ENCODE results near the gene SLC29A4.
"Not testable (repeated sequence)": the region's sequence is repeated elsewhere in the genome, so short reads cannot be mapped to it uniquely, and the experiment has no call there.

Gene SLC29A4

DNA sequence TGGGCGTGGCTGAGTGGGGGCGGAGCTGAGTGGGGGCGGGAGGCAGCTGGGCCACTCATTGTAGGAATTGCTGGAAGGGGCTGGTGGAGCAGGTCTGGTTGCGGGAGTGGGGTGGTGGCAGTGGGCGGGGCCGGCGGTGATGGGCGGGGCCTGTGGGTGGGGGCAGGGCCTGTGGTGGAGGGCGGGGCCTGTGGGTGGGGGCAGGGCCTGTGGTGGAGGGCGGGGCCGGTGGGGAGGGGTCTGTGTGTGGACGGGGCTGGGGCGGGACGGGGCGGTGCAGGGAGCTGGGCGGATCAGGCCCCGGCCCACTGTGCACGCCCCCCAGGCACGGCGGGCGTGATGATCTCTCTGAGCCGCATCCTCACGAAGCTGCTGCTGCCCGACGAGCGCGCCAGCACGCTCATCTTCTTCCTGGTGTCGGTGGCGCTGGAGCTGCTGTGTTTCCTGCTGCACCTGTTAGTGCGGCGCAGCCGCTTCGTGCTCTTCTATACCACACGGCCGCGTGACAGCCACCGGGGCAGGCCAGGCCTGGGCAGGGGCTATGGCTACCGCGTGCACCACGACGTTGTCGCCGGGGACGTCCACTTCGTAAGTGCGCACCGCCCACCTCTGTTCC, 14.0 kb downstream of the SLC29A4 start:
- DNase-seq (ENCODE audit: low spot score) = no peak

DNA sequence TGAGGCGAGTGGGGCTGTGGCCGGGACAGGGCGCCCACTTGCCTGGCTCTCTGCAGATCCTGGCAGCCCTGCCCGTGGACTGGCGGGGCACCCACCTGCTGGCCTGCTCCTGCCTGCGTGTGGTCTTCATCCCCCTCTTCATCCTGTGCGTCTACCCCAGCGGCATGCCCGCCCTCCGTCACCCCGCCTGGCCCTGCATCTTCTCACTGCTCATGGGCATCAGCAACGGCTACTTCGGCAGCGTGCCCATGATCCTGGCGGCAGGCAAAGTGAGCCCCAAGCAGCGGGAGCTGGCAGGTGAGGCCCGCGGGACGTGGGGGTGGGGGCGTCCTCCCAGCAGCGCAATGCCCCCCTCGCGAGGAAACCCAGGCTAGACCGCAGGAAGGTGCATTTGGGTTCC, 17.6 kb downstream of the SLC29A4 start:
- no peak for DNase-seq (ENCODE audit: low spot score)

- no peak for DNase-seq (ENCODE audit: low spot score)
These were observed 19.8 kb downstream of the SLC29A4 start for GRCh38 chr7:5302577-5302976.

DNA sequence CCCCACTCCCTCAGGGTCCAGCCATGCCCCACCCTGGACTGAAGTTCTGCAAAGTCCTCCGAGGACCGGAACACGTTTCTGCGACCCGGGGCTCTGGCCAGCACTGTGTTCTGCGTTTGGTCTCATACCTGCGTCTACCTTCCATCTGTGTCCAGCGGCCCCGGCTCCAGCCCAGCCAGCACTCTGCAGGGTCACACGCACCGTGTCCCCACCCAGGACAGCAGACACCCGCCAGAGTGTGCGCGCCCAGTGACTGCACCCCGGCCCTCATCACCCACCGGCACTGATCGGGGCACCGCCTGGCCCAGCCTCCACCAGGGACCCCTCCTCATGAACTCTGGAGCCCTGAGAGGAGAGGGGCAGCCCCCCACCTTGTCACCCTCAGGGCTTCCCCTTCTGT, 20.3 kb downstream of the SLC29A4 start:
- DNase-seq (ENCODE audit: low spot score) = no peak

DNA sequence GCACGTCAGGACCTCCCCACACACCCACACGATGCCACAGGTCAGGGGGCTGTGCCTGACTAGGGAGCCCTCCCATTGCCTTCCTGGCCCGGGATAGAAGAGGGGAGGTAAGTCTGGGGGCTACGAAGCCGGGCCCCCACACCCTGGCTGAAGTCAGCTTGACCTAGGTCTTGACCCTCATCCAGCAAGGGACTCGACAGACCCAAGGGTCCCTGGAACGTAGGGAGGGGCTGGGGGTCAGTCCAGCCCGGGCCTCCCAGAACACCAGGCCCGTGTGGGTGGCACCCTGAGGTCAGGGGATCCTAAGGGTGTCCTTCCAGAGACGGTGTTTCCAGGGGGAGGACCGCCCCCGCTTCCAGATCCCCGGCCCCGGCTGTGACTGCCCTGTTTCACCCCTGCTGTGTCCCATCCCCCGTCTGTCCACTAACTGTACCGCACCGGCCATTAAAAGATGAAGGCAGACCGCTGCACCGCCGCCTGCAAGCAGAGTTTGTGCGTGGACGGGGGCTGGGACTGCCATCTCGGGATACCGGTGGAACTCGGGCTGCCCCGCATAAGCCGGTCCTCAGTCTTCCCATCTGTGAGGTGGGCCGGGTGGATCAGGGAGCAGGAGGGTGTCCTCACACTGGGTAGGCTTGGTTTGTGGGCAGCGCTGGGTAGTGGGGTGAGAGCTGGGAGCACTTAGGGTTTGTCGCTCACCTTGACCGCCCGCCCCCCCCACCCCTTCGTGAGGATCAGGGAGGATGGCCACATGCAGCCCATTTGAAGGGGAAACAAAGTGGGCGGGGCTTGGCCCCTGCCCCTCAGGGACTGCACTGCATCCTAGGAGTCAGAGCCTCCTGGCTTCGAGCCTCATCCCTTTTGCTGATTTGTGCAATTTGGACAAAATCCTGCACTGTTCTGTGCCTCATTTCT, 21.1 kb downstream of the SLC29A4 start:
- no peak for DNase-seq (ENCODE audit: low spot score)

DNA sequence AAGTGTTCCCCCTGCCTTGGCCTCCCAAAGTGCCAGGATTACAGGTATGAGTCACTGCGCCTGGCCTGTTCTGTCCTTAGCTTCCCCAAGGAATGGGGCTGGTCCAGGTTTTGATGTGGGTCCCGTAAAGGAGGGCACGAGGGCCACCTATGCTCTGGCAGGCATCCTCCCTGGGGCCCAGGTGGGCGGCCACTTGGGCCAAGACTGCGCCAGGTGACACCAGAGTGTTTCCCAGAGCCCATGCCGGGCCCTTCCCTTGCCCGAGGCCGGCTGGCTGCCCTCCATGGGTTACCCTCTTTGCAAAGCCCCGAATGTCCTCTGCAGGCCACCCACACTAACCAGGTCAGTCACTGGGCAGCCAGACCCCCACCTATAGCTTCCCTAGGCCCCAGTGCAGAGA, 22.3 kb downstream of the SLC29A4 start:
- not testable (repeated sequence) for DNase-seq (ENCODE audit: low spot score)

- not testable (repeated sequence) for DNase-seq (ENCODE audit: low spot score)
These were observed 24.7 kb downstream of the SLC29A4 start for GRCh38 chr7:5307221-5308142.

GRCh38 chr7:5309146-5309545, 26.4 kb downstream of the SLC29A4 start:
- no peak for DNase-seq (ENCODE audit: low spot score)

GRCh38 chr7:5310822-5311405, 28.2 kb downstream of the SLC29A4 start:
- DNase-seq (ENCODE audit: low spot score) = no peak

DNA sequence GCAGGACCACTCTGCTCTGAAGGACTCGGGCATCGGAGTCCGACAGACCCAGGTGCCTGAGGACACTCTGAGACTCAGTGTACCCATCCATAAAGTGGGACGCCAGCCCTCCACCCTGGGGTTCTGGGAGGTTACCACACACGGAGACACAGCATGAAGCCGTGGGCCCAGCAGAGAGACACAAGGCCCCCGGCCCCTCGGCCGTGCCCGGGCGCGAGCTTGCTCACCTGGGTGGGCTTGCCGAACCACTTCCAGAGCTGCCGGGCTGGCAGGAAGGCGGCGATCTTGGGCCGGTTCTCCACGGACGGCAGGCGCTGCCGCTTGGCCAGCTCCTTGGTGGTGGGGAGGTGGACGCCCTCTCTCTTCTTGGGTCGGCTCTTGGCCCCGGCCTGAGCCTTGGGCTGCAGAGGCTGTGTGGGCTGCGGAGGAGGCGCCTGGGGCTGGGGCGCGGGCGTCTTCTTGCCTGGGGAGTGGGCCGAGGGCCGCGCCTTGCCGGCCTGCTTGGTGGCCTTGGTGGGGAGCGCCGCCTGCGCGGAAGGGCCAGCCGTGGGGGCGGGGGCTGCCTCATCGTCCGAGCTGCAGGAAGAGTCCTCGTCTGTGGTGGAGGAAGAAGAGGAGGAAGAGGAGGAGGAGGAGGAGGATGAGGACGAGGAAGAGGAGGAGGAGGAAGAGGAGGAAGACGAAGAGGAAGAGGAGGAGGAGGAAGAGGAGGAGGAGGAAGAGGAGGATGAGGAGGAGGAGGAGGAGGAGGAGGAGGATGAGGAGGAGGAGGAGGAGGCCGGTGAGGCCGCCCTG, 29.7 kb downstream of the SLC29A4 start:
- not testable (repeated sequence) for DNase-seq (ENCODE audit: low spot score)

DNA sequence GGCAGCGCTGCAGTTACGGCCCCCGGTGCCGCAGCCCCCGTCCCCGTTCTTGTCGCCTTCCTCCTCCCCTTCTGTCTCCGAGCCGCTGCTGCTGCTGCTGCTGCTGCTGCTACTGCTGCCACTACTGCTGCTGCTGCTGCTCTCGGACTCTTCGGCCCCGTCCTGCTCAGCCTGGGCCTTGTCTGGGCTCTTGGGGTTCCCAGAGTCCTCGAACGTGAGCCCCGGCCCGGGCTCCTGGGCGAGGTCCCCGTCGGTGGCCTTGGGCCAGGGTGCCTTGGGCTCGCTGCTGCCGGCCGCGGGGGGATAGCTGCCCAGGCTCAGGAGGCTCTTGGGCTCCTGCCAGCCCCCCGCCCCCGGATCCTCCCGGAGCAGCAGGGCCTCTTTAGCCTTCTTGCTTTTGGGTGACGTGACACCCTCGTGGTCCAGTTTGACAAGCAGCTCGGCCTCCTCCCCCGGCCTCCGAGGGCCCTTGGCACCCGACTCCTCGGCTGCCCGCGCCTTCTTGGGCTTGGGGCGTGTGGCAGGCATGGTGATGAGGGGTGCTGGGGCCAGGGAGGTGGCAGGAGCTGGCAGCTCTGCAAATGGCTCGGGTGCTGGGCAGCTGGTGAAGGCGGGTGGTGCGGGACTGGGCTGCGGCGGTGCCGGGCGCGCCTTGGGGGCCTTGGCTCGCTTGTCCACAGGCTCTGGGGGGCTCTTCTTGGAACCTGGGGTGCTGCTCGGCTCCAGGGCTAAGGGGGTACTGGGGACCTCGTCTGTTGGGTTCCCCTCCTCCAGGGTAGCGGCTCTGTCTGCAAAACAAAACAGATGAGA, 30.5 kb downstream of the SLC29A4 start:
- DNase-seq (ENCODE audit: low spot score) = not testable (repeated sequence)

- DNase-seq (ENCODE audit: low spot score) = no peak
These were observed 32.1 kb downstream of the SLC29A4 start for GRCh38 chr7:5314864-5315263.

DNA sequence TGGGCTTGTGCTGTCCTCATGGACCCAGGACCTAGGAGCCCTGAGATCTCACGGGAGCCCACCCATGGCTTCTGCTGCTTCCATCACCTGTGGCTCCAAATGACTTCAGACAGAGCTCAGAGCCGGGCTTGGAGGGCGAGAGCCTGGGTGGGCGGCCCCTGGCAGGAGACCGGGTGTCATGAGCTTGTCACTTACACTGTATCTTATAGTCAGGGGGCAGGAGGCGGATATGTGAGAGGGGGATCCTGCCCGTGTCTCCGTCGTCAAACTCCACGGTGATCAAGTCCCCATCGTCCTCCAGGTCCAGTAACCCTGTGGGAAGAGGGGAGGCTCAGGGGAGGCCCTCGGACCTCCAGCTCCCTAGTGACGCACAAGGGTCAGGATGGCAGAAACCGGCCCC, 33.0 kb downstream of the SLC29A4 start:
- DNase-seq (ENCODE audit: low spot score) = no peak

GRCh38 chr7:5318613-5319012, 35.9 kb downstream of the SLC29A4 start:
- not testable (repeated sequence) for DNase-seq (ENCODE audit: low spot score)

- DNase-seq (ENCODE audit: low spot score) = no peak
These were observed 37.6 kb downstream of the SLC29A4 start for GRCh38 chr7:5320391-5320790.

DNA sequence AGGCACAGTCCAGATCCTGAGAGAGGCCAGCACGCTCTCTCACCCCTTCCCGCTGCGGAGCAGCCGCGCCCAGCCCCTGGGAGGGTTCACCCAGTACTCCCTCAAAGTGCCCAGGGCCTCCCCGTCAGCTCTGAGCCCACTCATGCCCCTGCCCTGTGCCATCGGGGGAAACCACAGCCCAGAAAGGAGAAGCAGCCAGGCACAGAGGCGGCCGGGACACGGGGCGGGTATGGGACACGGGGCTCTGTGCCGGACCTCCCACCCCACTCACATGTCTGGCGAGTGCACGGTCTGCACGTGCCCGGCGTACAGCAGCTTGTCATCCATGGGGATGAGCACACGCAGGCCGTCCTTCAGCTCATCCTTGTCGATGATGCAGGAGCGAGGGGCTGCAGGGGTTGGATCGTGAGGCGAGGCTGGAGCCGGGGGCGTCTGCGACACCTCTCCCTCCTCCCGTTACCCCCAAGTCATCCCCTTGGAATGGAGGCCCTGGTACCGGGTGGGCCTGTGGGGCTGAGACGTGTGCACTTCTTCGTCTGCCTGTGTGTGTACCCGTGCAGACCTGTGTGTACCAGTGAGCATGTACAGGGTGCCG, 38.2 kb downstream of the SLC29A4 start:
- no peak for DNase-seq (ENCODE audit: low spot score)

DNA sequence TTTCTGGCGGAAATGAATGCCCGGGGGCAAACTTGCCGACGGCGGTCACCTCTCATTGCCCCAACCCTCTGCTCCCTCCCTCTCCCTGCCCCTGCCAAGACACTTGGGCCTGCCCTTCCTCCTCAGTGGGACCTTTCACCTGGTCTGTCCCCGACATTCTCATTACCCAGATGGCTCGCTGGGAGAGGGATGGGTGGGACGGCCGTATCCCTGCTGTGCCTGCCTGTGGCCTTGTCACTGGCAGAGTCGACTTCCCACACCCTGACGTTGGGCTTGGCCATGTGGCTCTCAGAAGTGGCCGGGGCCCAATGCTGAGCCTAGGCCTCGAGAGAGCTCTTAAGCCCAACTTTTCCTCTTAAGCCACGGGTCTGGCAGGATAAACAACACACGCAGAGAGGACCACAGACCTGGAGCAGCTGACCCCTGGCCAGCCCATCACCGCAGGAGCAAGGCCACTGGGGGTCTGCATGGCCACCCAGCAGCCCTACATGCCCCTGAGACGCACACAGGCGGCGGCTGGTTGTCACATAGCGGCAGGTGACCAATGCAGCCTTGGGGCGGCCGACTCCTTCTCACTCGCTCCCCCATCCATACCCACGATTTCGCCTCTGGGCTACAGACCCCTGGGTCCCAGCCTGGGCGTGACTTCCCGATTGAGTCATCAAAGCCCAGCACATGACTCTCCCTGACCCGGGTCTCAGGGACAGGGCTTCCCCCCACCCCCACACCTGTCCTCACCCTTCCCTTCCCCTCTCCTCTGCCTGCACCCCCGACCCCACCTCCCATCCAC, 40.1 kb downstream of the SLC29A4 start:
- no peak for DNase-seq (ENCODE audit: low spot score)

DNA sequence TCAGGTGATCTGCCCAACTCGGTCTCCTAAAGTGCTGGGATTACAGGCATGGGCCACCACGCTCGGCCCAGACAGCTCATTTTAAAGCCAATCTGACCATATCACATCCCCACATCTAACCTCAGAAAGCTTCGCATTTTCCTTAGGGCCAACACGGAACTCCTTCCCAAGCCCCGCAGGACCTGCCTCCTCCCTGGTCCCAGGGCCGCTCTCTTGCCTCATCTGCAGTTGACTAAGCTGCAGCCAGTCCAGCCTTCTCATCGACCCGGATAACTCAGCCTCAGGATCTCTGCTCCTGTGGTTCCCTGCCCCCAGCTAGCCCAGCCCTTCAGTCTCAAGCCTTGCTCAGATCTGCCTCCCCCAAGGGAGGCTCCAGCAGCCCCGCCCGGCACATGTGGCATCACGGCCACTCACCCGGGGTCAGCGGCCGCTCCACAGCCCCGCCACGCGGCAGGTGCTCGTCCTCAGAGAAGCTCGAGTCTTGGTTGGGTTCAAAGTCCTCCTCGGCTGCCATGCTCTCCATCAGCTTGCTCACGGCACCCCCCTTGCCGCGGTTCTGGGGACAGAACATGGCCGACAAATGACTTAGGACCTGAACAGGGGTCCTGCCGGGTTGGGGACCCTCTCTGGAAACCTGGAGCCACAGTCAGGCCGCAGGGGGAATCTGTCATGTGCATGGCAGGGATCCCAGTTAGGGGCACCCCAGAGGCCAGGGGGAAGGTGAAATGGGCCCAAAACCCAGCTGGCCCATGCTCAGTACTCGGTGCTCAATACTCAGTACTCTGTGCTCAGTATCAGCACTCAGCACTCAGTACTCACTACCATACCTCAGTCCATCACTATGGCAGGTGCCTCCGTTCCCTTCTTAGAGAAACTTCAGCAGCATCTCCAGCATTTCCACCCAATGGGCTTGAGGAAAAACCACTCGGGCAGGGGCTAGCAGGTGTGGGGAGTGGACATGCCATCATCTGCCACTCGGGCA, 41.3 kb downstream of the SLC29A4 start:
- DNase-seq (ENCODE audit: low spot score) = not testable (repeated sequence)

Measured in LoVo (cell line).